GM12878 (cell line): ENCODE data around the gene SEMA3A. TPM values are rescaled to one million over a fixed set of nuclear protein-coding genes. Genes with fewer than 3 reads are reported as not detected.

Experiments used
- ATAC-seq: fragments of 200-7000 bp; cut with Tn5 transposase; 3 replicates; pipeline ENCODE4 v1.9.1; 2020; ENCODE audit warnings: mild to moderate bottlenecking, moderate library complexity
- BruUV-seq: library from RNA; stranded (reverse); fragments of 400-500 nt; replicated peaks from 2 replicates; lab custom pipeline; 2021; lab: Mats Ljungman, UMichigan
- CTCF ChIA-PET: fragments of 300-600 bp; sonication (Branson Sonifier 250); formaldehyde crosslinking; extraction: SDS; loops from one replicate; lab custom pipeline; 2021; ENCODE audit warnings: inconsistent platforms; lab: Yijun Ruan, JAX
- POLR2A ChIA-PET: fragments of 350-600 bp; formaldehyde crosslinking; extraction: SDS; loops from one replicate; lab custom pipeline; 2021; ENCODE audit warnings: inconsistent platforms; lab: Charles Lee
- RAD21 ChIA-PET: fragments of 300-600 bp; sonication (Branson Sonifier 250); formaldehyde crosslinking; loops from one replicate; lab custom pipeline; 2023; ENCODE audit warnings: antibody characterized with exemption; ENCODE audit not compliant: unreplicated experiment; lab: Charles Lee
- SMC1A ChIA-PET: fragments of 300-600 bp; sonication (Branson Sonifier 250); formaldehyde crosslinking; loops from one replicate; lab custom pipeline; 2023; ENCODE audit not compliant: unreplicated experiment, uncharacterized antibody; lab: Charles Lee
- DNase-seq: peaks from one replicate; pipeline ENCODE4 v3.0.0-alpha.2; 2011; ENCODE audit warnings: low read depth, low spot score
- FAIRE-seq: peaks from 3 replicates; lab custom pipeline; 2011; peaks lifted over from hg19 to GRCh38; lab: Jason Lieb, UNC
- H2AFZ ChIP-seq: 2 replicates; pipeline ENCODE4 v1.6.0; 2011; ENCODE audit warnings: low read depth, low read length, control low read depth; ENCODE audit not compliant: control insufficient read depth
- H3K27ac ChIP-seq: 2 replicates; pipeline ENCODE4 v1.5.1; 2011; ENCODE audit warnings: control low read depth; ENCODE audit not compliant: control insufficient read depth, insufficient read depth
- H3K27me3 ChIP-seq, 2 experiments: replicated peaks in 1 of 2; 2 replicates each; pipeline versions ENCODE4 v1.6.0 to v1.6.1; 2011; ENCODE audit warnings: low read length in 1 of 2; ENCODE audit not compliant: control insufficient read depth in 2 of 2, insufficient read depth in 2 of 2
- H3K36me3 ChIP-seq, 2 experiments: 2 replicates each; pipeline ENCODE4 v1.5.1; 2011; ENCODE audit warnings: low read length in 1 of 2; ENCODE audit not compliant: control insufficient read depth in 2 of 2, insufficient read depth in 2 of 2
- H3K4me1 ChIP-seq: 2 replicates; pipeline ENCODE4 v1.6.1; 2011; ENCODE audit warnings: mild to moderate bottlenecking, low read length, moderate library complexity, mixed read lengths; ENCODE audit not compliant: control insufficient read depth, insufficient read depth
- H3K4me2 ChIP-seq: 2 replicates; pipeline ENCODE4 v1.6.0; 2011; ENCODE audit warnings: control low read depth; ENCODE audit not compliant: control insufficient read depth, insufficient read depth
- H3K4me3 ChIP-seq: fragments of 200-600 bp; sonication (generic); 2 replicates; pipeline ENCODE4 v1.5.1; 2016
- H3K79me2 ChIP-seq: 2 replicates; pipeline ENCODE4 v1.6.0; 2011; ENCODE audit warnings: low read length; ENCODE audit not compliant: control insufficient read depth, insufficient read depth
- H3K9ac ChIP-seq: 2 replicates; pipeline ENCODE4 v1.8.0; 2011; ENCODE audit warnings: low read length, control low read depth, mixed read lengths; ENCODE audit not compliant: control insufficient read depth, insufficient read depth
- H3K9me3 ChIP-seq: replicated peaks from 3 replicates; pipeline ENCODE4 v1.5.1; 2011; ENCODE audit warnings: mild to moderate bottlenecking, low read length; ENCODE audit not compliant: control insufficient read depth, insufficient read depth
- H4K20me1 ChIP-seq: 2 replicates; pipeline ENCODE4 v1.6.0; 2011; ENCODE audit not compliant: control insufficient read depth, insufficient read depth
- CREM ChIP-seq: IDR thresholded peaks from 2 replicates; pipeline ENCODE4 v1.6.1; 2014; ENCODE audit warnings: antibody characterized with exemption, low read depth
- DPF2 ChIP-seq: fragments of 450-650 bp; IDR thresholded peaks from 2 replicates; pipeline ENCODE4 v1.6.1; 2017; ENCODE audit warnings: mild to moderate bottlenecking
- EED ChIP-seq: sonication (generic); IDR thresholded peaks from 2 replicates; pipeline ENCODE4 v1.6.1; 2016; ENCODE audit warnings: antibody characterized with exemption, low read depth
- HSF1 ChIP-seq: fragments of 150-350 bp; IDR thresholded peaks from 2 replicates; pipeline ENCODE4 v1.6.1; 2014; ENCODE audit warnings: mild to moderate bottlenecking, low read depth, low read length
- PAX5 ChIP-seq: IDR thresholded peaks from 2 replicates; pipeline ENCODE4 v1.6.1; 2011; ENCODE audit warnings: low read depth, low read length, borderline replicate concordance
- RFX5 ChIP-seq: IDR thresholded peaks from 2 replicates; pipeline ENCODE4 v1.6.1; 2011; ENCODE audit warnings: low read depth, low read length, improper control_type of control experiment
- SMAD1 ChIP-seq: fragments of 450-650 bp; IDR thresholded peaks from 2 replicates; pipeline ENCODE4 v1.6.1; 2018; ENCODE audit warnings: mild to moderate bottlenecking, low read depth; ENCODE audit not compliant: partially characterized antibody
- ZNF217 ChIP-seq: fragments of 450-650 bp; IDR thresholded peaks from 2 replicates; pipeline ENCODE4 v1.6.1; 2017; ENCODE audit warnings: antibody characterized with exemption, mild to moderate bottlenecking
- WGBS: methylation state at CpG from one replicate; pipeline ENCODE4 v1.1.6; 2016; ENCODE audit warnings: low lambda C conversion rate; ENCODE audit not compliant: insufficient replicate concordance, insufficient coverage; ENCODE audit errors: missing lambda C conversion rate; 5-methylcytosine and 5-hydroxymethylcytosine counted together
- in situ Hi-C: fragments of 300-500 bp; cut with MboI; formaldehyde crosslinking; loops from 9 replicates; pipeline ENCODE4 v1.14.3; 2018; ENCODE audit warnings: mixed read lengths
- intact Hi-C: fragments of 100-400 bp; cut with micrococcal nuclease; formaldehyde crosslinking; loops from one replicate; pipeline ENCODE4 v1.14.2; 2022; ENCODE audit not compliant: unreplicated experiment
- polyA plus RNA-seq, 11 experiments: library from polyadenylated mRNA; depleted of rRNA in 4 of 11; unstranded in 6 of 11; stranded (reverse) in 5 of 11; fragments of >200 nt; fragmentation: Nextera tagmentation in 4 of 11; fragmentation: Illumina TruSeq in 1 of 11; extraction: Ambion mirVana in 4 of 11; extraction: Trizol in 1 of 11; gene quantifications; 1 replicate in 1 of 11; 2 replicates in 10 of 11; pipeline versions ENCODE4 v1.2.1 to v1.2.3, GENCODE V29; 2011 to 2016; ENCODE audit warnings: inconsistent platforms in 2 of 11, missing spikeins in 2 of 11, low read depth in 1 of 11
- total RNA-seq, 4 experiments: library from RNA; depleted of rRNA in 3 of 4; stranded (reverse); fragments of >200 nt in 3 of 4; fragmentation: Illumina TruSeq in 1 of 4; extraction: Trizol in 1 of 4; gene quantifications; 2 replicates each; pipeline versions ENCODE4 v1.2.1 to v1.2.3, GENCODE V29; 2013 to 2021
- TF ChIP-seq, protein P1 (sequence below): fragments of 450-650 bp; IDR thresholded peaks from 2 replicates; pipeline ENCODE4 v1.6.1; 2018; ENCODE audit warnings: mild to moderate bottlenecking, low read depth, moderate library complexity; ENCODE audit not compliant: partially characterized antibody

SEMA3A gene
- total and polyA plus RNA-seq, 10 of the 15 experiments (the other 5 are each of a cell fraction or from before 2014, with no cell fraction given), result 0.01 to 3.3 (median 0.24) TPM

- no peak overlapping the region for H2AFZ ChIP-seq
- no peak overlapping the region for H3K4me2 ChIP-seq
- ChIA-PET POLR2A (no interaction called here), CTCF (interaction anchor here (0.9 to 1.0 kb wide), 2 partner anchors 50 to 202 kb away, joined by 3 read pairs; no protein-coding TSS in a partner anchor), RAD21 (interaction anchor here (1.0 kb wide), 1 partner anchor 177 kb away, joined by 3 read pairs; no protein-coding TSS in a partner anchor), SMC1A (interaction anchor here (1.2 to 1.6 kb wide), 2 partner anchors 13 to 15 kb away, joined by 3 to 6 read pairs; no protein-coding TSS in a partner anchor)
- 44% methylated on average over 5 of the region's 5 CpGs for WGBS
- in situ Hi-C loops (no loop called here), intact Hi-C loops (no loop called here)
- DNase-seq (no peak), FAIRE-seq (no peak), ATAC-seq (no peak)
- no TSS peak for BruUV-seq
- TF ChIP-seq HSF1 (no peak), DPF2 (no peak), EED (no peak)
- H3K36me3 ChIP-seq, result no peaks in the 10 kb centered on the region
- no peaks in the 10 kb centered on the region for H3K9me3 ChIP-seq
- H3K4me1 ChIP-seq, result no peaks in the 10 kb centered on the region
- H3K27ac ChIP-seq, result no peak overlapping the region
- H3K27me3 ChIP-seq, result no peaks in the 10 kb centered on the region
- H3K9ac ChIP-seq, result no peak overlapping the region
- H3K4me3 ChIP-seq, result no peak overlapping the region
- H4K20me1 ChIP-seq, result no peaks in the 10 kb centered on the region
- no peaks in the 10 kb centered on the region for H3K79me2 ChIP-seq
Measured at GRCh38 chr7:83985821-83986220, 208.8 kb downstream of the SEMA3A start.

- Histone ChIP-seq H4K20me1 (no peaks in the 10 kb centered on the region), H3K79me2 (no peaks in the 10 kb centered on the region), H3K4me2 (no peak overlapping the region), H3K9ac (no peak overlapping the region), H2AFZ (no peak overlapping the region), H3K36me3 (no peaks in the 10 kb centered on the region), H3K27me3 (no peaks in the 10 kb centered on the region), H3K27ac (no peak overlapping the region), H3K4me3 (no peak overlapping the region), H3K4me1 (no peaks in the 10 kb centered on the region)
- BruUV-seq, result no TSS peak
- ChIA-PET RAD21 (interaction anchor here (0.8 kb wide), 1 partner anchor 11 kb away, joined by 3 read pairs; no protein-coding TSS in a partner anchor), SMC1A (interaction anchor here (0.9 to 1.6 kb wide), 2 partner anchors 16 to 35 kb away, joined by 3 to 6 read pairs; no protein-coding TSS in a partner anchor)
- FAIRE-seq, result no peak
- no peak for ATAC-seq
- intact Hi-C loops, result no loop called here
- TF ChIP-seq SMAD1 (no peak), PAX5 (no peak), RFX5 (no peak), ZNF217 (no peak), CREM (no peak)
- TF ChIP-seq, protein P1, sequence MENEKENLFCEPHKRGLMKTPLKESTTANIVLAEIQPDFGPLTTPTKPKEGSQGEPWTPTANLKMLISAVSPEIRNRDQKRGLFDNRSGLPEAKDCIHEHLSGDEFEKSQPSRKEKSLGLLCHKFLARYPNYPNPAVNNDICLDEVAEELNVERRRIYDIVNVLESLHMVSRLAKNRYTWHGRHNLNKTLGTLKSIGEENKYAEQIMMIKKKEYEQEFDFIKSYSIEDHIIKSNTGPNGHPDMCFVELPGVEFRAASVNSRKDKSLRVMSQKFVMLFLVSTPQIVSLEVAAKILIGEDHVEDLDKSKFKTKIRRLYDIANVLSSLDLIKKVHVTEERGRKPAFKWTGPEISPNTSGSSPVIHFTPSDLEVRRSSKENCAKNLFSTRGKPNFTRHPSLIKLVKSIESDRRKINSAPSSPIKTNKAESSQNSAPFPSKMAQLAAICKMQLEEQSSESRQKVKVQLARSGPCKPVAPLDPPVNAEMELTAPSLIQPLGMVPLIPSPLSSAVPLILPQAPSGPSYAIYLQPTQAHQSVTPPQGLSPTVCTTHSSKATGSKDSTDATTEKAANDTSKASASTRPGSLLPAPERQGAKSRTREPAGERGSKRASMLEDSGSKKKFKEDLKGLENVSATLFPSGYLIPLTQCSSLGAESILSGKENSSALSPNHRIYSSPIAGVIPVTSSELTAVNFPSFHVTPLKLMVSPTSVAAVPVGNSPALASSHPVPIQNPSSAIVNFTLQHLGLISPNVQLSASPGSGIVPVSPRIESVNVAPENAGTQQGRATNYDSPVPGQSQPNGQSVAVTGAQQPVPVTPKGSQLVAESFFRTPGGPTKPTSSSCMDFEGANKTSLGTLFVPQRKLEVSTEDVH, result no peak
- TF ChIP-seq, all 136 proteins: peak for 0
- in situ Hi-C loops, result no loop called here
- no peaks in the 10 kb centered on the region for H3K9me3 ChIP-seq
- no peak for DNase-seq
- ChIA-PET CTCF (no interaction called here), POLR2A (no interaction called here)
Measured at GRCh38 chr7:83984591-83984990, 210.0 kb downstream of the SEMA3A start.
